ENCODE results near the gene DGKD. TPM values are rescaled to one million over a fixed set of nuclear protein-coding genes. Genes with fewer than 3 reads are reported as not detected.

Gene DGKD
- total RNA-seq, 4 donors from 2014 or later: 9.1 to 21.9 (median 17.8) TPM

DNA sequence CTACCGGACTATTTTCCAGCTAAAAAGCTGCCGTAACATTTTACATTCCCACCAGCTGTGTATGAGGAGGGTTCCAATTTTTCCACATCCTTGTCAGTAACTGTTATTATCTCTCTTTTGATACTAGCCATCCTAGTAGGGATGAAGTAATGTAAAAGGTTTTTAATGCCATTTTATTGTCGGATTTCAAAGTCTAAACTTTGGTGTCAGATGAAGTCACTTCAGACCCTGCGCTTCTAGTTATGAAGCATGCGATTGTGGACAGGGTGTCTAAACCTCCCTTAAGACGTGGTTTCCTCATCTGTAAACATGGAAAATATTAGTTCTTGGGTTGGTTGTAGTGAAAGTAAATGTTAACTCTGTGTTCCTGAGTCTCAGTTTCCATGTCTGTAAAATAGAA, 4.7 kb downstream of the DGKD start:
- H3K9me3 ChIP-seq: peaks cover 0 to 5% (median 0%) of the 10 kb centered on the region in 3 donors
- no peak overlapping the region for H3K27ac ChIP-seq
- H3K4me1 ChIP-seq: peaks cover 0 to 47% (median under 1%) of the 10 kb centered on the region in 3 donors
- H3K4me3 ChIP-seq: no peak overlapping the region
- no peaks in the 10 kb centered on the region for H3K27me3 ChIP-seq
- no peak for ATAC-seq
- TF ChIP-seq, protein P1, sequence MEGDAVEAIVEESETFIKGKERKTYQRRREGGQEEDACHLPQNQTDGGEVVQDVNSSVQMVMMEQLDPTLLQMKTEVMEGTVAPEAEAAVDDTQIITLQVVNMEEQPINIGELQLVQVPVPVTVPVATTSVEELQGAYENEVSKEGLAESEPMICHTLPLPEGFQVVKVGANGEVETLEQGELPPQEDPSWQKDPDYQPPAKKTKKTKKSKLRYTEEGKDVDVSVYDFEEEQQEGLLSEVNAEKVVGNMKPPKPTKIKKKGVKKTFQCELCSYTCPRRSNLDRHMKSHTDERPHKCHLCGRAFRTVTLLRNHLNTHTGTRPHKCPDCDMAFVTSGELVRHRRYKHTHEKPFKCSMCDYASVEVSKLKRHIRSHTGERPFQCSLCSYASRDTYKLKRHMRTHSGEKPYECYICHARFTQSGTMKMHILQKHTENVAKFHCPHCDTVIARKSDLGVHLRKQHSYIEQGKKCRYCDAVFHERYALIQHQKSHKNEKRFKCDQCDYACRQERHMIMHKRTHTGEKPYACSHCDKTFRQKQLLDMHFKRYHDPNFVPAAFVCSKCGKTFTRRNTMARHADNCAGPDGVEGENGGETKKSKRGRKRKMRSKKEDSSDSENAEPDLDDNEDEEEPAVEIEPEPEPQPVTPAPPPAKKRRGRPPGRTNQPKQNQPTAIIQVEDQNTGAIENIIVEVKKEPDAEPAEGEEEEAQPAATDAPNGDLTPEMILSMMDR (IDR thresholded peaks at IDR 0.05): no peak
- TF ChIP-seq POLR2AphosphoS5 (IDR thresholded peaks at IDR 0.05): no peak
- no peak for TF ChIP-seq EP300 (IDR thresholded peaks at IDR 0.05)
- TF ChIP-seq POLR2A (IDR thresholded peaks at IDR 0.05): no peak
- whole genome bisulfite sequencing, 2 donors (ENCODE audit: low coverage in 1 of 2): 76 to 94% methylated on average over 4 to 6 of the region's 6 CpGs
- peaks cover 0 to 6% of the 10 kb centered on the region in 2 donors for H3K36me3 ChIP-seq

DNA sequence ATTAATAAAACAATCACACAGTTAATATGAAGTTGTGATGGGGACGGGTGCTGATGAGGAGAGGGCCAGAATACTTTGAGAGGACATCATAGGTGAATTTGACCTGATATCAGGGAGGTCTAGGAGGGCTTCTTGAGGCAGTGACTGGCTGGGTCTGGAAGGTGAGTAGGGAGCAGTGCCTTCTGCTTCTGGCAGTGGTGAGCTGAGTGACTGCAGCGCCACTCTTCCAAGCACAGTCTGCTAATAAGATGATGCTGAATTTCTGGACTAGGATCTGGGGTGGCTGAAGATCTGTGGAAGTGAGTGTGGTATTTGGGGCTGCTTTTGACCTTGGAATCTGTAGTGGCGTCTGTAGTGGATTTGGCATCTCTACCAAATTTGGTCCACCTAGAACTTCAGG, 5.5 kb downstream of the DGKD start:
- Histone ChIP-seq H3K9me3 (peaks cover 0 to 9% (median 0%) of the 10 kb centered on the region in 3 donors), H3K36me3 (peaks cover 0 to 7% of the 10 kb centered on the region in 2 donors), H3K27ac (no peak overlapping the region), H3K27me3 (no peaks in the 10 kb centered on the region), H3K4me3 (no peak overlapping the region), H3K4me1 (peaks cover 0 to 44% (median 0%) of the 10 kb centered on the region in 3 donors)
- TF ChIP-seq, protein P1 (IDR thresholded peaks at IDR 0.05): no peak
- TF ChIP-seq POLR2AphosphoS5 (IDR thresholded peaks at IDR 0.05) (no peak), EP300 (IDR thresholded peaks at IDR 0.05) (no peak)
- ATAC-seq: no peak
- WGBS, 2 donors (ENCODE audit: low coverage in 1 of 2): 100% methylated on average over 3 of the region's 3 CpGs

DNA sequence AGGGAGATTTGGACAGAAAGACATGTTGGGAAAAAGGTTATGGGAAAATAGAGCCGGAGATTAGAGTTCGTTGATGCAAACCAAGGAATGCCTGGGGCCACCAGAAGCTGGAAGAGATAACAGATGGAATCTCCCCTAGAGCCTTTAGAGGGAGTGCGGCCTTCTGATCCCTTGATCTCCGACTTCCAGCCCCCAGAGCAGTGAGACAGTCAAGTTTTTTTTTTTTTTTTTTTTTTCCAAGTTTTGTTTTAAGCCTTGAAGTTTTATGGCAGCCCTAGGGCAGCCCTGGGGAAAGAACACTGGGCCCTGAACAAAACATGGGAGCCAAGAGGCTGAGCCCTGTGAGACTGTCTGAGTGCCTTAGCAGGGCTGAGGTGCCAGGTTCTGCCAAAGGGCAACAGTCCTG, 6.5 kb downstream of the DGKD start:
- peaks cover 0 to 7% of the 10 kb centered on the region in 2 donors for H3K36me3 ChIP-seq
- ATAC-seq: no peak
- no peak overlapping the region for H3K27ac ChIP-seq
- H3K4me3 ChIP-seq: no peak overlapping the region
- WGBS, 2 donors (ENCODE audit: low coverage in 1 of 2): 62 to 68% methylated on average over 4 of the region's 4 CpGs
- H3K4me1 ChIP-seq: peaks cover 0 to 35% (median 0%) of the 10 kb centered on the region in 3 donors
- no peaks in the 10 kb centered on the region for H3K27me3 ChIP-seq
- TF ChIP-seq EP300 (IDR thresholded peaks at IDR 0.05): no peak
- TF ChIP-seq, protein P1 (IDR thresholded peaks at IDR 0.05): no peak
- TF ChIP-seq POLR2AphosphoS5 (IDR thresholded peaks at IDR 0.05): no peak
- TF ChIP-seq POLR2A (IDR thresholded peaks at IDR 0.05): no peak
- peaks cover 0 to 9% (median 0%) of the 10 kb centered on the region in 3 donors for H3K9me3 ChIP-seq

DNA sequence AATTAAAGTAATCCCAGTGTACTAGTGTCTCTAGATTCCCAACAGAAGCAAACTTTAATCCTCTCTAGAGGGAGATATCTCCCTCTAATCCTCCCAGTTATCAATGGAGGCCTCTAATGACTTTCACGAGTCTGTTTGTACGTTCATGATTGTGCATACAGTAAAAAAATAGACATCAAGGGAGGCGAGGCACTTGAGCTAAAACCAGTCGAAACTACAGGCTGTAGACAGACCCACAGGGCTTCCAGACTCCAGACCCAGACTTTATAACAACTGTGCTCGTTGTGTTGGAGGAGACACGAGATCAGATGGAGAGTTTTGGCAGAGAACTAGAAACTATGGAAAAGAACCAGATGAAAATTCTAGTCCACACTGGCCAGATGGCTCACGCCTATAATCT, 7.0 kb downstream of the DGKD start:
- no peak overlapping the region for H3K4me3 ChIP-seq
- 62 to 72% methylated on average over 1 to 3 of the region's 7 CpGs for WGBS, 2 donors (ENCODE audit: low coverage in 1 of 2)
- peaks cover 0 to 7% of the 10 kb centered on the region in 2 donors for H3K36me3 ChIP-seq
- H3K27me3 ChIP-seq: no peaks in the 10 kb centered on the region
- H3K9me3 ChIP-seq: peaks cover 0 to 9% (median 0%) of the 10 kb centered on the region in 3 donors
- H3K27ac ChIP-seq: no peak overlapping the region
- TF ChIP-seq EP300 (IDR thresholded peaks at IDR 0.05) (no peak), POLR2A (IDR thresholded peaks at IDR 0.05) (no peak), POLR2AphosphoS5 (IDR thresholded peaks at IDR 0.05) (no peak)
- TF ChIP-seq, protein P1 (IDR thresholded peaks at IDR 0.05): no peak
- ATAC-seq: no peak
- peaks cover 0 to 30% (median 0%) of the 10 kb centered on the region in 3 donors for H3K4me1 ChIP-seq

DNA sequence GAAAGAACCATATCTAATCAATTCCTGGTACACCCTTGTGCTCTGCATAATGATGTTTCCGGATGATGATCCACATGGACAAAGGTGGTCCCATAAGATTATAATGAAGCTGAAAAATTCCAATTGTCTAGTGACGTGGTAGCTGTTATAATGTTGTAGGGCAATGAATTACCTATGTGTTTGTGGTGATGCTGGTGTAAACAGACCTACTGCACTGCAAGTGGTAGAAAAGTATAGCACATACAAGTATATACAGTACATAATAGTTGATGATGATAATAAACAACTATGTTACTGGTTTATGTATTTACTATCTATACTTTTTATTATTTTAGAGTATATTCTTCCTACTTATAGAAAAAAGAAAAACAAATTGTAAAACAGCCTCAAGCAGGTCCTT, 8.4 kb downstream of the DGKD start:
- TF ChIP-seq POLR2A (IDR thresholded peaks at IDR 0.05) (no peak), POLR2AphosphoS5 (IDR thresholded peaks at IDR 0.05) (no peak), EP300 (IDR thresholded peaks at IDR 0.05) (no peak)
- TF ChIP-seq, protein P1 (IDR thresholded peaks at IDR 0.05): no peak
- WGBS, 2 donors (ENCODE audit: low coverage in 1 of 2): 75 to 79% methylated on average over 2 of the region's 2 CpGs
- ATAC-seq: no peak

More for the DNA sequence above, 8.4 kb downstream of the DGKD start:
- peaks cover 0 to 7% of the 10 kb centered on the region in 2 donors for H3K36me3 ChIP-seq
- H3K4me3 ChIP-seq: no peak overlapping the region
- peaks cover 0 to 15% (median 0%) of the 10 kb centered on the region in 3 donors for H3K4me1 ChIP-seq
- no peak overlapping the region for H3K27ac ChIP-seq
- peaks cover 0 to 9% (median 0%) of the 10 kb centered on the region in 3 donors for H3K9me3 ChIP-seq
- no peaks in the 10 kb centered on the region for H3K27me3 ChIP-seq

All from gastroesophageal sphincter (tissue), 4 donors.